Stimulated activated CD8-positive, alpha-beta memory T cell treated with anti-CD3 and anti-CD28 coated beads, Interleukin-12 subunit alpha, Interleukin-12 subunit beta, amount 100 ng/mL, for 4 hours (primary cell): Measurements from ENCODE around the gene CLCNKB.
"Not testable (repeated sequence)": the region's sequence is repeated elsewhere in the genome, so short reads cannot be mapped to it uniquely, and the experiment has no call there.

Experiments used
- DNase-seq: peaks from one replicate; pipeline ENCODE4 v3.0.0-alpha.2; 2020; ENCODE audit warnings: low read depth

The CLCNKB gene

GRCh38 chr1:16061266-16061665, 17.7 kb downstream of the CLCNKB start:
- DNase-seq: no peak

- not testable (repeated sequence) for DNase-seq
Observed at GRCh38 chr1:16061989-16062686, 18.6 kb downstream of the CLCNKB start.

- DNase-seq: not testable (repeated sequence)
Observed at GRCh38 chr1:16062687-16063075, 19.1 kb downstream of the CLCNKB start.

GRCh38 chr1:16063226-16063829, 19.7 kb downstream of the CLCNKB start:
- DNase-seq: no peak

GRCh38 chr1:16063921-16064320, 20.3 kb downstream of the CLCNKB start:
- DNase-seq: no peak

- no peak for DNase-seq
Observed at GRCh38 chr1:16064536-16065268, 21.1 kb downstream of the CLCNKB start.

- DNase-seq: no peak
Observed at GRCh38 chr1:16065269-16065576, 21.6 kb downstream of the CLCNKB start.

- DNase-seq: no peak
Observed at GRCh38 chr1:16066245-16066644, 22.7 kb downstream of the CLCNKB start.

GRCh38 chr1:16067127-16067768, 23.7 kb downstream of the CLCNKB start:
- DNase-seq: no peak

- DNase-seq: no peak
Observed at GRCh38 chr1:16067933-16068332, 24.4 kb downstream of the CLCNKB start.

- DNase-seq: no peak
Observed at GRCh38 chr1:16068356-16069270, 25.0 kb downstream of the CLCNKB start.

GRCh38 chr1:16070640-16071355, 27.2 kb downstream of the CLCNKB start:
- no peak for DNase-seq

GRCh38 chr1:16071614-16072013, 28.0 kb downstream of the CLCNKB start:
- DNase-seq: no peak

GRCh38 chr1:16072095-16072494, 28.5 kb downstream of the CLCNKB start:
- DNase-seq: no peak

- DNase-seq: no peak
Observed at GRCh38 chr1:16072616-16073484, 29.3 kb downstream of the CLCNKB start.

GRCh38 chr1:16073490-16074119, 30.0 kb downstream of the CLCNKB start, which contains the start of gene FAM131C:
Gene FAM131C, minus strand, starts transcription at chr1:16073651. Its CDS starts 209 bp downstream, at chr1:16073442.
- DNase-seq: peak; percentile 5

- DNase-seq: no peak
Observed at GRCh38 chr1:16074217-16074616, 30.6 kb downstream of the CLCNKB start.

GRCh38 chr1:16075337-16076030, 31.9 kb downstream of the CLCNKB start:
- DNase-seq: no peak
